Measurements from ENCODE around the gene DNAH1.

The DNAH1 gene

GRCh38 chr3:52402101-52402521 lies 86.0 kb downstream of the DNAH1 start:
- in situ Hi-C loops (cut with MboI; ENCODE audit: low sequenced_read_pairs), result no loop called here

DNA sequence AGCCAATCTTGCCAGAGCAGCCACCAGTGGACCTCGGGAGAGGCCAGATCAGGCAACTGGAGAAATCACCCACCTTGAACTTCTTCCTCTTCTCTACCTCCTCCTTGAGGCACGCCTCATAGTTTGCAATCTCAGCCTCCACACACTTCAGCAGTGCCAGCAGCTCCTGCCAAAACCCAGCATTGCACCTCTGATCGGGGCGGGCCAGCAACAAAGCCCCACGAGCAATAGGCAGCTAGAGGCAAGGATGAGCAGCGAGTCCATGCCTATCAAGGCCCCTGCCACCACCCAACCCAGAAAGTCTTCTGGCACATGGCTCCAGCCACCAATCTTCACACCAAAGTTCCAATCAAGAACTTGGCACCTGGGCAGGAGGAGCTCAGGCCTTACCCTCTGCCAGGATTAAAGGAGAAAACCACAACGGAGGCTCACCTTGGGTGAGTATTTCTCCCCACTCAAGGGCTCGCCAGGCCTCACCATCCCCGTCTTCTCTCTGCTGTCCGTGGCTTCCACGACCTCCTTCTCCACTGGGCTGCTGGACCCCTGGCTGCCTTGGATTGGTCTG lies 86.7 kb downstream of the DNAH1 start:
- in situ Hi-C loops (cut with MboI; ENCODE audit: low sequenced_read_pairs), result no loop called here

GRCh38 chr3:52403271-52403841 lies 87.2 kb downstream of the DNAH1 start:
- in situ Hi-C loops (cut with MboI; ENCODE audit: low sequenced_read_pairs), result no loop called here

GRCh38 chr3:52403955-52404354 lies 87.8 kb downstream of the DNAH1 start:
- in situ Hi-C loops (cut with MboI; ENCODE audit: low sequenced_read_pairs), result no loop called here

- in situ Hi-C loops (cut with MboI; ENCODE audit: low sequenced_read_pairs), result no loop called here
These were observed 88.3 kb downstream of the DNAH1 start for GRCh38 chr3:52404391-52404790.

DNA sequence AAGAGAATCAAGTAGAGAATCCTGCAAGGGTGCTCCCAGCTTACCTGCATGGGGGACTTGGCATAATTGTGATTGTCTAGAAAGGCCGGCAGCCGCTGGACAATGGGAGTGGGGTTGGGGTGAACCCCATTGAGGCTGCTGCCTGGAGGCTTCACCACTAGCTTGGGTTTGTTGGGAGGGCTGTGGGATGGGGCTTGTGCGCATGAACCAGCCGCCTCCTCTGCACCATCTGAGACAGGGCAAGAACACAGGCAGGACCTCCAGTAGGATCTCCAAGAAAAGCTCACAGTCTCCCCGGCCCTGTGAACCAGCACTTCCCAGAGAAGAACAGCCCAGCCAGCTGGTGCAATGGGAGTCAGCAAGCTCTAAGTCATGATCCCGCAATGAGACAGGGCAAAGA lies 88.9 kb downstream of the DNAH1 start:
- in situ Hi-C loops (cut with MboI; ENCODE audit: low sequenced_read_pairs), result no loop called here

DNA sequence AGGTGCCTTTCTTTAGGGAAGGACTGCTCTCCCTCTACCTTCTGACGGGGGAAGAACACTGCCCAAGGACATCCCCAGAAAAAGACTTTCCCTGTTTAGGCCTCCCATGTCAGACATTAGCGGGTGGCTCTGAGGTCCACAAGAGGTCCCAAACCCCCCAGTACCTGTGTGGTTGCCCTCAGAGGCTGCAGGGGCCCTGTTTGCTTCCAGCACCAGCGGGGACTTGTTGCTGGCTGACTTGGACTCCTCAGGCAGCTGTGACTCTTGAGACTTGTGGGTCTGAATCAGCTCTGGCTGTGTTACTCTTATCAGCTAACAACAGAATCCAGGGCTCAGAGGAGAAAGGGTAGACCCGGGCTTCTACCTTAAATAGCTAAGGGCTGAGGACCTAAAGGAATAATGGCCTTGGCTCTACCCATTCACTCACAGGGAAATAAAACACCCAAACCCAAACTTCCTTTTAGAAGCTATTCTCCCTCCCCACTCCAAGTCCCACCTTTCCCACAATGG lies 89.5 kb downstream of the DNAH1 start:
- in situ Hi-C loops (cut with MboI; ENCODE audit: low sequenced_read_pairs), result no loop called here

- in situ Hi-C loops (cut with MboI; ENCODE audit: low sequenced_read_pairs), result no loop called here
These were observed 90.1 kb downstream of the DNAH1 start for GRCh38 chr3:52406231-52406661.

DNA sequence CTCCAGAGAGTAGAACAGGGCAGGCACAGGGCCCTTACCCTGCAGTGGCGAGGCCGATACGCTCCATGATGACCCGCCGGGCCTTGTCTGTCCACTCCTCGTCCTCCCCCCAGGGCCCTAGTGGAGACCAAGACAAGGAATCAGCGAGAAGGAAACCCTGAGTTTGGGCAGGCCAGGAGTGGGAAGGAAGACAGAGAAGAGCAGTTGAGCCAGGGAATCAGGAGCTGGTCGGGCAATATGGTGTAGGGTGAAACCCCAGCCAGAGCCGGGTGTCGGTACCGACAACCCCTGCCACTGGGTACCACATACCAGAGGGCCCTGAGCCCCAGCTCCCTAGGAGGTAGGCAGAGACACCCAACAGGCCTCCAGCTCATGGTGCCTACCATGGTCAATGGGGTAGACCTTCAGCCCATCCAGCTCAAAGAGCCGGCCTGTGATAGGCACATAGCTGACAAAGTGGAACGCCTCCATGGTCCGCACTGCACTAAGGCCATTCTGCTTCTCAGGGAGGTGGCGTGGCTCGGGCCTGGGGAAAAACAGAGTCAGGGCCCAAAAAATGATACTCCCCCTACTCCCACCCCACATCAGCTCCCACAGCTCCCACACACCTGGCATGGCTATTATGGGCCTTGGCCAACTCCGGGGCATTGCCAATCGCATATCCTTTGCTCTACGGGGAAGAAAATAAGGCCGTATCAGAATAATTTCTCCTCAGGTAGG lies 90.8 kb downstream of the DNAH1 start:
- in situ Hi-C loops (cut with MboI; ENCODE audit: low sequenced_read_pairs), result no loop called here

- in situ Hi-C loops (cut with MboI; ENCODE audit: low sequenced_read_pairs), result no loop called here
These were observed 91.7 kb downstream of the DNAH1 start for GRCh38 chr3:52407779-52408178.

DNA sequence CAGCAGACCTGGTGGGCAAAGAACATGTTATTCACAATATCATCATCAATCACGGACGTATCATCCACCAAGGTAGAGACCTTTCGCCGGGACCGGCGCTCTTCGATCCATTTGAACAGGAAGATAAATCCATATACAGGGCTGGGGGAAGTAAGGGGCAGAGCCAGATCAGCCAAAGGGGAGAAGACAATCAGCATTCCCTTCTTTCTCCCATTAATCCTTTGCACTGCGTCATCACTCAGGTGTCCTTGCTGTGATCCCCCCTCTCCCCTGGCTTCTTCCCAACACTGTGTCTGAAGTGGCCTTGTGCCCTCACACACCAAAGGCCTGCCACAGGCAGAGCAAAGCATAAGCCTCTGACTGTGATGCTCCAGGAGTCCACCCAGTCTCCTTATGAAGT lies 92.3 kb downstream of the DNAH1 start:
- in situ Hi-C loops (cut with MboI; ENCODE audit: low sequenced_read_pairs), result no loop called here

- in situ Hi-C loops (cut with MboI; ENCODE audit: low sequenced_read_pairs), result no loop called here
These were observed 99.7 kb downstream of the DNAH1 start for GRCh38 chr3:52415800-52416199.

DNA sequence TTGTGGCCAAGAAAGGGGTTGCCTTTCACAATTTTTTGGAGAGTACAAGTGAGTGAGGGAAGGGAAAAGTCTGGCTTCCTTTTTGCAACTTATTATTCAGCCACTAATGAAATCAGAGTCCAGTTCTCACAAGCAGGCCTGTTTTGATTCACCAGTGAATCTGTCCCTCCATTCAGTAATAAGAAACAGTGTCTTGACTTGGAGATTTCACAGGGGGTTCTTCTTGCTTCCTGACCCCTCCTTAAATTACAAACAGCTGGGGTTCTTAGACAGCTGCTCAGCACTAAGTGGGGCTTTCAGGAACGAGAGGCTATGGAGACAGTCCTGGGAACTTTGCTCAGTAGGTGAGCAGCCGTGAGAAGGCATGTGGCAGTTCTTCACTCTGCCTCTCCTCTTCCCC lies 104.3 kb downstream of the DNAH1 start:
- in situ Hi-C loops (cut with MboI; ENCODE audit: low sequenced_read_pairs), result no loop called here

DNA sequence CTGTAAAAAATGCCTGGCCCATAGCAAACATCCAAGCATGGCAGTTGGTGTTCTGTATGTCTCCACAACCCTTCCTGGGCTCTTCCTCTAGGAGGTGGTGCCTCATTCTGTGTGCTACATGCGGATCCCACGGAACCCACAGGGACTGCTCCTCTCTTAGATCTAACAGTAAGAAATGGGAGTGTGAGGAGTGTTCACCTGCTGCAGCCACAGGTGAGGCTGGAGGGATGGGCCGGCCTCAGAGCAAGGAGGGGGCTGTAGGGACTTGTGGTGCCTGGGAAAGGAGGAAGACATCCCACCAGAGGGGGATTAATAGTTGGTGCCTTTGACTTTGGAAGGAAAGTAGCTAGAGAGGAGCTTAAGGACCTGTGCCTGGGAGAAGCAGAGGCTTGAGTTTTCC lies 106.5 kb downstream of the DNAH1 start:
- in situ Hi-C loops (cut with MboI; ENCODE audit: low sequenced_read_pairs), result no loop called here

GRCh38 chr3:52423173-52423572 lies 107.1 kb downstream of the DNAH1 start:
- in situ Hi-C loops (cut with MboI; ENCODE audit: low sequenced_read_pairs), result no loop called here

DNA sequence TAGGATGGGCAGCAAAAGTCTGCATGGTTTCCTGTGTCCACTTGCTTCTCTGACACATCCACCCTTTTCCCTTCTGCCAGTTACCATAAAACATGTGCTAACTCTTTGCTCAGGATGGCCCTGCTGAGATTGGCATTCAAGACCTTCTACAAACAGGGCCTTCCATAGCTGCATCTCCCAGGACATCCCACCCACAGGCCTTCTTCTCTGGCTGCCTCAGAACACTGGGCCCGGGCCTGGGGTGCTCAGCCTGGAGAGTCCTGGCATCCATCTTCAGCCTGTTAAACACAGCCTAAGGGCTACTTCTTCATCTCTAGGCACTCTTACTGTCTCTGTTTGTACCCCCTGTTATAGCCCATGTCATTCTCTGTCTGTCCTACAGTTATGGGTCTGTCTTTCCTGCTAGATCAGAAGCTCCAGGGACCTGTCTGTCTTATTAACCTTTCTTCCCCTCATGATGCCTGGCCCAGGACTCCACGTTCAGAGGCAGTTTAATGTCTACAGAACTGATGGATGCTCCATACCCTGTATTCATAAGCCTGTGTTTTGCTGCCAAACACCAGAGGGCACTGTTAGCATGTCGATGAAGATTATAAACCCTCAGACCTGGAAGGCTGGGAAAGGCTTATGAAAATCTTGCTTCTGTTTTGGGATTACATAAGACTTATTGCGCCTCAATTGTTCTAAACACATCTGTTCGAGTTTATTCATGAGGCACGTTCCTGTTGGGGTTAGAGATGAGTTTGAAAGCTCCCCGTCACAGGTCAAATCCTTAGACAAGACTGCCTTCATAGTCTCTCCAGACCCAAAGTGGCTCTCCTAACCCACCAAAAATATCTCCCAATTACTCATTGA lies 112.3 kb downstream of the DNAH1 start:
- in situ Hi-C loops (cut with MboI; ENCODE audit: low sequenced_read_pairs), result no loop called here

- in situ Hi-C loops (cut with MboI; ENCODE audit: low sequenced_read_pairs), result no loop called here
These were observed 112.9 kb downstream of the DNAH1 start for GRCh38 chr3:52429031-52429430.

- in situ Hi-C loops (cut with MboI; ENCODE audit: low sequenced_read_pairs), result no loop called here
These were observed 113.8 kb downstream of the DNAH1 start for GRCh38 chr3:52429779-52430415.

- in situ Hi-C loops (cut with MboI; ENCODE audit: low sequenced_read_pairs), result no loop called here
These were observed 114.3 kb downstream of the DNAH1 start for GRCh38 chr3:52430416-52430810.

GRCh38 chr3:52431459-52432223 lies 115.5 kb downstream of the DNAH1 start:
- in situ Hi-C loops (cut with MboI; ENCODE audit: low sequenced_read_pairs), result no loop called here
